ENCODE results near the gene KLK6. TPM values are rescaled to one million over a fixed set of nuclear protein-coding genes. Genes with fewer than 3 reads are reported as not detected.

Gene KLK6
- total RNA-seq, 4 donors from 2014 or later: 2.1 to 5.9 (median 2.5) TPM; not detected in 1

DNA sequence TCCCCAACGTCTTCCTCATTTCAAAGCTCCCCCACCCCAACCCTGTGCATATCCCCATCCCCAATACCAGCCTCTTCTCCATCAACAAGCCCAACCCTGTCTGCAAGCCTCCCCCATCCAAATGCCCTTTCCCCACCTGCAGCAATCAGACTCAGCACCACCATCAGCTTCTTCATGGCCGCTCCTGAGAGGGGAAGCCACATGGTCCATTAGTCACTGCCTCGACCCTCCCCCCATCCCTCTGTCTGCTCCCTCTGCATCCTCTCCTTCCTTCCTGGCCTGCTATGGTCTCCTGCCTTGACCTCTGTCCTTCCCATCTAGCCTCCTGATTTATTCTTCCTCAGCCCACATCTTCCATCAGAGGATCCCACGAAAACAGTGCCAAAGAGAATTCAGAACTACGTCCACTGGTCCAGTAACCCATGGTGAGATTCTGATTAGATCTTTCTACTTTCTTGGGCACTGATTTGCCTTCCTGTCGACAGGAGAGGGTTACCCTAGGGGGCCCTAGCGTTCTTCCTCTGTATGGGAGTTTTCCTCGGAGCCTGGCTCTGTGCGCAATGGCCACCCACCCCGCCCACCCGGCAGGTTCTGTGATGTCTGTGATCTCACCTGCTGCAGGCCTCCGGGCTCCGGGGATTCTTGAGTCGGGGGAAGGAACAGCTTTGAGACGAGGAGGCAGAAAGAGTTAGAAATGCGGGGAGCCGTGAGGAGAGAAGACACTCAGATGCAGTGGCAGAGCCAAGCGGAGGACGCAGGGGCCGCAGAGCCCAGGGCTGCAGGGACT lies 1.3 kb downstream of the KLK6 start:
- whole genome bisulfite sequencing, 2 donors: 41 to 54% methylated on average over 20 of the region's 20 CpGs
- no peak for DNase-seq (ENCODE audit: low spot score in 2 of 2)
- H3K9me3 ChIP-seq: no peaks in the 10 kb centered on the region
- no peaks in the 10 kb centered on the region for H3K36me3 ChIP-seq
- no peak overlapping the region for H3K4me3 ChIP-seq
- H3K27me3 ChIP-seq: peaks cover 0 to 4% of the 10 kb centered on the region in 2 donors
- no peak overlapping the region for H3K27ac ChIP-seq
- H3K4me1 ChIP-seq: peaks cover 0 to 9% (median 0%) of the 10 kb centered on the region in 4 donors
- no peak for TF ChIP-seq EP300 (IDR thresholded peaks at IDR 0.05)
- no peak for TF ChIP-seq POLR2A (IDR thresholded peaks at IDR 0.05)
- no peak for TF ChIP-seq CTCF (IDR thresholded peaks at IDR 0.05)

DNA sequence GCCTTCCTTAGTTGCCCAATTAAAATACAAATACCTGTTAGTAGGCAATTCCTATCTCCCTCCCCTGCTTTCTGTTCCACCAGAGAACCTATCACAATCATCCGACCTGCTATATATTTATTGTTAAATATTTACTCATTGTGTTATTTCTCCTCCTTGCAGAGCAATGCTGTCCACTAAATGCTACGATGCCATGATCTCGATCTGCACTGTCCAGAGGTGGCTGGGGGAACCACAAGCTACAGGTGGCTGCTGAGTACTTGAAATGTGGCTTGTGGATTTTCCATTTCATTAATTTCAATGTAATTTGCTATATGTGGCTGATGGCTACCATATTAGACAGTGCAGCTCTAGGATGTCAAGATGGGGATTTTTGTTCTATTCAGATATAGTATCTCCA lies 5.1 kb downstream of the KLK6 start:
- TF ChIP-seq EP300 (IDR thresholded peaks at IDR 0.05) (no peak), CTCF (IDR thresholded peaks at IDR 0.05) (no peak), POLR2A (IDR thresholded peaks at IDR 0.05) (no peak)
- WGBS, 2 donors: 86 to 99% methylated on average over 3 of the region's 3 CpGs
- H3K9me3 ChIP-seq: peaks cover 0 to 9% (median 0%) of the 10 kb centered on the region in 4 donors

DNA sequence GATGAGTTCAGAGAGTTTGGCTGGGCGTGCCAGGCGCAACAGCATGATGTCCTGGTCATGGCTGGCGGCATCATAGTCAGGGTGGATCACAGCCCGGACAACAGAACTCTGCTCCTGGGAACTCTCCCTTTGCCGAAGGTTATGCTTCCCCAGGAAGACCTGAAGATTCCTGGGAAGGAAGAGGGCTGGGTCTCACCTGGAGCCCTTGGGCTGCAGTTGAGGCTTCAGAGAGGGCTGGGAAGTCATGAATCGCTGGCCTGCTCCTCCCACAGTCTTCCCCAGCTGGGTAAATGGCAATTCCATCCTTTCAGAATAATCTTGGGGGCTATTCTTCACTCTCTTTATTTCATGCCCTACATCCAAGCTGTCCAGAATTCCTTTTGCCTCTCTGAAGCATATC lies 6.0 kb downstream of the KLK6 start:
- no peaks in the 10 kb centered on the region for H3K27me3 ChIP-seq
- WGBS, 2 donors: 91 to 97% methylated on average over 6 of the region's 6 CpGs
- H3K9me3 ChIP-seq: peaks cover 0 to 9% (median 0%) of the 10 kb centered on the region in 4 donors
- no peak overlapping the region for H3K27ac ChIP-seq
- no peaks in the 10 kb centered on the region for H3K4me1 ChIP-seq
- DNase-seq (ENCODE audit: low spot score in 2 of 2): no peak
- no peak overlapping the region for H3K4me3 ChIP-seq
- no peak for TF ChIP-seq EP300 (IDR thresholded peaks at IDR 0.05)
- no peaks in the 10 kb centered on the region for H3K36me3 ChIP-seq

More for the DNA sequence above, 5.1 kb downstream of the KLK6 start:
- Histone ChIP-seq H3K4me3 (no peak overlapping the region), H3K27ac (no peak overlapping the region), H3K36me3 (no peaks in the 10 kb centered on the region), H3K4me1 (peaks cover 0 to 7% (median 0%) of the 10 kb centered on the region in 4 donors), H3K27me3 (peaks cover 0 to under 1% of the 10 kb centered on the region in 2 donors)
- no peak for DNase-seq (ENCODE audit: low spot score in 2 of 2)

- no peaks in the 10 kb centered on the region for H3K4me1 ChIP-seq
- WGBS, 2 donors: 87 to 96% methylated on average over 1 of the region's 1 CpG
- DNase-seq (ENCODE audit: low spot score in 2 of 2): no peak
- no peaks in the 10 kb centered on the region for H3K27me3 ChIP-seq
- H3K36me3 ChIP-seq: no peaks in the 10 kb centered on the region
- H3K27ac ChIP-seq: no peak overlapping the region
- H3K4me3 ChIP-seq: no peak overlapping the region
- TF ChIP-seq CTCF (IDR thresholded peaks at IDR 0.05) (no peak), POLR2A (IDR thresholded peaks at IDR 0.05) (no peak), EP300 (IDR thresholded peaks at IDR 0.05) (no peak)
- peaks cover 0 to 9% (median 0%) of the 10 kb centered on the region in 4 donors for H3K9me3 ChIP-seq
Observed at GRCh38 chr19:50962245-50962644, 7.1 kb downstream of the KLK6 start.

- TF ChIP-seq POLR2A (IDR thresholded peaks at IDR 0.05) (no peak), EP300 (IDR thresholded peaks at IDR 0.05) (no peak), CTCF (IDR thresholded peaks at IDR 0.05) (no peak)
- WGBS, 2 donors: 55 to 61% methylated on average over 9 of the region's 9 CpGs
- H3K9me3 ChIP-seq: peaks cover 0 to 9% (median 0%) of the 10 kb centered on the region in 4 donors
- no peak overlapping the region for H3K27ac ChIP-seq
- DNase-seq (ENCODE audit: low spot score in 2 of 2): no peak
- no peaks in the 10 kb centered on the region for H3K36me3 ChIP-seq
- H3K4me3 ChIP-seq: no peak overlapping the region
- no peaks in the 10 kb centered on the region for H3K27me3 ChIP-seq
- no peaks in the 10 kb centered on the region for H3K4me1 ChIP-seq
Observed at GRCh38 chr19:50959731-50960500, 9.5 kb downstream of the KLK6 start.

Data from tibial nerve (tissue), 4 donors.